CD4-positive, alpha-beta T cell treated with Interleukin-1 beta for 1 hour (primary cell): Measurements from ENCODE around the gene CCNI.
A peak's percentile ranks its signal among the peaks of the same experiment; 100 is the strongest.
"Not testable (repeated sequence)": the region's sequence is repeated elsewhere in the genome, so short reads cannot be mapped to it uniquely, and the experiment has no call there.

ENCODE experiments used
- DNase-seq, 2 donors: peaks; one replicate each; pipeline ENCODE4 v3.0.0-alpha.2; 2020 to 2022

CCNI gene

GRCh38 chr4:77075869-77076799, at the start of gene CCNI:
CCNI (minus strand) TSS chr4:77075989; CDS start chr4:77066362, 9,627 bp downstream.
- DNase-seq: peak; percentile 93 to 95

- no peak for DNase-seq
Observed at GRCh38 chr4:77124576-77124975, 48.8 kb upstream of the CCNI start.

GRCh38 chr4:77123411-77123810, 47.6 kb upstream of the CCNI start:
- DNase-seq: no peak

- DNase-seq: no peak
Observed at GRCh38 chr4:77122656-77123055, 46.9 kb upstream of the CCNI start.

- no peak for DNase-seq
Observed at GRCh38 chr4:77121736-77122240, 46.0 kb upstream of the CCNI start.

- no peak for DNase-seq
Observed at GRCh38 chr4:77120886-77121508, 45.2 kb upstream of the CCNI start.

- no peak for DNase-seq
Observed at GRCh38 chr4:77117721-77118120, 41.9 kb upstream of the CCNI start.

GRCh38 chr4:77113069-77113468, 37.3 kb upstream of the CCNI start:
- no peak for DNase-seq

- DNase-seq: no peak
Observed at GRCh38 chr4:77110730-77111129, 34.9 kb upstream of the CCNI start.

- DNase-seq: no peak
Observed at GRCh38 chr4:77104791-77105540, 29.2 kb upstream of the CCNI start.

- DNase-seq: no peak
Observed at GRCh38 chr4:77104388-77104787, 28.6 kb upstream of the CCNI start.

GRCh38 chr4:77100234-77100633, 24.4 kb upstream of the CCNI start:
- no peak for DNase-seq

GRCh38 chr4:77097611-77098010, 21.8 kb upstream of the CCNI start:
- no peak for DNase-seq

GRCh38 chr4:77095101-77095821, 19.5 kb upstream of the CCNI start:
- DNase-seq: peak; percentile 75 to 76

- DNase-seq: no peak
Observed at GRCh38 chr4:77094496-77094895, 18.7 kb upstream of the CCNI start.

GRCh38 chr4:77093401-77093800, 17.6 kb upstream of the CCNI start:
- DNase-seq: no peak

- no peak for DNase-seq
Observed at GRCh38 chr4:77092975-77093374, 17.2 kb upstream of the CCNI start.

- DNase-seq: no peak
Observed at GRCh38 chr4:77089866-77090265, 14.1 kb upstream of the CCNI start.

- DNase-seq: not testable (repeated sequence)
Observed at GRCh38 chr4:77087027-77087426, 11.2 kb upstream of the CCNI start.

- DNase-seq: no peak
Observed at GRCh38 chr4:77084019-77084639, 8.3 kb upstream of the CCNI start.

GRCh38 chr4:77082886-77083608, 7.3 kb upstream of the CCNI start:
- DNase-seq: no peak
